ENCODE data around the gene PRPF8. TPM values are rescaled to one million over a fixed set of nuclear protein-coding genes. Genes with fewer than 3 reads are reported as not detected.

The PRPF8 gene
- total and polyA plus RNA-seq, 10 of the 15 experiments (the other 5 are each of a cell fraction or from before 2014, with no cell fraction given): 77.2 to 337 (median 162) TPM

GRCh38 chr17:1643293-1643998 is 41.2 kb downstream of the PRPF8 start:
- 0% methylated on average over 24 of the region's 90 CpGs for WGBS (ENCODE audit: insufficient coverage, insufficient replicate concordance, low lambda C conversion rate, missing lambda C conversion rate)
- Histone ChIP-seq H3K4me2 (ENCODE audit: control insufficient read depth, insufficient read depth) (peak overlapping the region; percentile 98), H4K20me1 (ENCODE audit: control insufficient read depth, insufficient read depth) (no peaks in the 10 kb centered on the region), H3K4me3 (peak overlapping the region; percentile 62), H3K79me2 (ENCODE audit: control insufficient read depth, insufficient read depth, low read length) (peaks cover 5% of the 10 kb centered on the region), H2AFZ (ENCODE audit: control insufficient read depth, low read depth, low read length) (peak overlapping the region; percentile 62), H3K27me3 (replicated peaks in 1 of 2; ENCODE audit: control insufficient read depth in 2 of 2, insufficient read depth in 2 of 2, low read length in 1 of 2) (no peaks in the 10 kb centered on the region), H3K4me1 (ENCODE audit: control insufficient read depth, insufficient read depth, low read length) (peaks cover 29% of the 10 kb centered on the region), H3K9me3 (replicated peaks; ENCODE audit: control insufficient read depth, insufficient read depth, low read length) (no peaks in the 10 kb centered on the region), H3K36me3 (ENCODE audit: control insufficient read depth in 2 of 2, insufficient read depth in 2 of 2, low read length in 1 of 2) (no peaks in the 10 kb centered on the region), H3K9ac (ENCODE audit: control insufficient read depth, insufficient read depth, low read length) (peak overlapping the region; percentile 80), H3K27ac (ENCODE audit: control insufficient read depth, insufficient read depth) (peak overlapping the region; percentile 95)
- ChIA-PET RAD21 (ENCODE audit: unreplicated experiment) (interaction anchor here (1.1 kb wide), 1 partner anchor 78 kb away, joined by 3 read pairs; no protein-coding TSS in a partner anchor), POLR2A (interaction anchor here (0.6 to 1.4 kb wide), 5 partner anchors 12 to 568 kb away, joined by 3 to 6 read pairs (median 4); no protein-coding TSS in a partner anchor), CTCF (no interaction called here), SMC1A (ENCODE audit: uncharacterized antibody, unreplicated experiment) (no interaction called here)
- in situ Hi-C loops (cut with MboI) (no loop called here), intact Hi-C loops (cut with micrococcal nuclease; ENCODE audit: unreplicated experiment) (loop anchor here (10.0 kb wide), 1 partner anchor 369 kb away; the partner anchor contains the start of genes BHLHA9 and TRARG1)
- ATAC-seq (peak; percentile 32), DNase-seq (ENCODE audit: low read depth, low spot score) (no peak), FAIRE-seq (no peak)
- no TSS peak for BruUV-seq (replicated peaks)
- TF ChIP-seq CTCF (IDR thresholded peaks at IDR 0.05 in 2 of 3, conservative IDR thresholded peaks at IDR 0.05 in 1 of 3; ENCODE audit: control insufficient read depth in 2 of 3, extremely low read depth in 1 of 3, insufficient read depth in 1 of 3, low read depth in 3 of 3, low read length in 3 of 3) (peak in 2 of 3 experiments; percentile 7 to 13; a peak in 2 of 6 replicates), ZNF687 (IDR thresholded peaks at IDR 0.05) (peak; percentile 67), BACH1 (IDR thresholded peaks at IDR 0.05; ENCODE audit: borderline replicate concordance) (peak; percentile 76), NFYB (IDR thresholded peaks at IDR 0.05; ENCODE audit: insufficient read depth, low read depth, low read length) (no peak), MYC (IDR thresholded peaks at IDR 0.05; ENCODE audit: insufficient read depth, insufficient read length, insufficient replicate concordance, low read length, severe bottlenecking) (peak; percentile 53), BHLHE40 (IDR thresholded peaks at IDR 0.05; ENCODE audit: borderline replicate concordance in 1 of 2, low read depth in 2 of 2, low read length in 1 of 2) (peak; percentile 68 to 96; a peak in 3 of 4 replicates), IRF4 (IDR thresholded peaks at IDR 0.05; ENCODE audit: low read depth, low read length) (no peak), CHD1 (IDR thresholded peaks at IDR 0.05; ENCODE audit: low read depth, low read length) (no peak), ZSCAN29 (IDR thresholded peaks at IDR 0.05) (no peak), NR2F1 (conservative IDR thresholded peaks at IDR 0.05) (peak; percentile 44; the same call in 1 of the 2 replicates), POLR2A (IDR thresholded peaks at IDR 0.05; ENCODE audit: low read depth, low read length) (peak; percentile 52), DPF2 (IDR thresholded peaks at IDR 0.05) (peak; percentile 75), ZNF207 (IDR thresholded peaks at IDR 0.05; ENCODE audit: borderline replicate concordance) (peak; percentile 66; the same call in 1 of the 2 replicates), SMARCA5 (IDR thresholded peaks at IDR 0.05) (peak; percentile 95), GATAD2B (conservative IDR thresholded peaks at IDR 0.05; ENCODE audit: low read depth) (peak; percentile 96), ZNF217 (IDR thresholded peaks at IDR 0.05) (peak; percentile 83), LARP7 (IDR thresholded peaks at IDR 0.05) (peak; percentile 95), RB1 (IDR thresholded peaks at IDR 0.05; ENCODE audit: borderline replicate concordance) (0 out of 2 replicates have a peak, but pooled peaks have one; percentile 27)
